Right lobe of liver (tissue), 4 donors: ENCODE results near the gene FAM229A.

Experiments
- POLR2A ChIP-seq: fragments of 450-650 bp; IDR thresholded peaks from one replicate; pipeline ENCODE4 v1.6.1; 2017; ENCODE audit warnings: antibody characterized with exemption, mild to moderate bottlenecking
- TF ChIP-seq, protein P1 (sequence below), 4 donors: fragments of 200-600 bp in 3 of 4; fragments of 450-650 bp in 1 of 4; IDR thresholded peaks; one replicate each; pipeline versions ENCODE4 v1.5.1 to v1.8.0; 2016 to 2022; ENCODE audit warnings: antibody characterized with exemption in 4 of 4, mild to moderate bottlenecking in 2 of 4
- donor health status: DM: no; HTN: no; CAD: no.
- donor health status: DM: no; HTN: no; CAD: no.
- donor health status: DM: no; HTN: yes; CAD: no.

DNA sequence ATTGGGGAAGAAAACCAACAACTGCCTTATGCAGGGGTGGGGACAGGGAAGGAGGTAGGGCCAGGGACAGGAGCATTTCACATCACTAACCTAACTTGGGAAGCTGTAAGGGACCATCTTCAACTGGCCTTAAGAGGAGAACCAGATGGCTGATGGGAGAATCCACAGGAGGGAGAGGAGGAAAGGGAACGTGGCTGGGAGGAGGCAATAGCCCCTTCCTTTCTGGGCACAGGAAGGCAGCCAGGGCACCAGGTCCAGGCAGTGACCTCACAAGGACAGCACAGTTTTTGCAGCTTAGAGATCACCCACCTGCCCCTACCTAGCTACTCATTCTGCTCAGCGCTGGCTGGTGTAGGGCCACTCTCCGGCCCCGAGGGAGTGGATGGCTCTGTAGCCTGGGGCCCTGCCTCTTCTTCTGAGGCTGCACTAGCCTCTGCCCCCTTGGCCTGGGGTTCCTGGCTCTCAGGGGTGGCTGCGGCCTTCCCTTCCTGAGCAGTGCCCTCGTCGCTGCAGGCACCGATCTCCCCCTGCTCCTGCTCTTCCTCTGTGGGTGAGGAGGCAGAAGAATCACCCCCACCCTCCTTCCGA, 27.9 kb downstream of the FAM229A start:
- TF ChIP-seq, protein P1, sequence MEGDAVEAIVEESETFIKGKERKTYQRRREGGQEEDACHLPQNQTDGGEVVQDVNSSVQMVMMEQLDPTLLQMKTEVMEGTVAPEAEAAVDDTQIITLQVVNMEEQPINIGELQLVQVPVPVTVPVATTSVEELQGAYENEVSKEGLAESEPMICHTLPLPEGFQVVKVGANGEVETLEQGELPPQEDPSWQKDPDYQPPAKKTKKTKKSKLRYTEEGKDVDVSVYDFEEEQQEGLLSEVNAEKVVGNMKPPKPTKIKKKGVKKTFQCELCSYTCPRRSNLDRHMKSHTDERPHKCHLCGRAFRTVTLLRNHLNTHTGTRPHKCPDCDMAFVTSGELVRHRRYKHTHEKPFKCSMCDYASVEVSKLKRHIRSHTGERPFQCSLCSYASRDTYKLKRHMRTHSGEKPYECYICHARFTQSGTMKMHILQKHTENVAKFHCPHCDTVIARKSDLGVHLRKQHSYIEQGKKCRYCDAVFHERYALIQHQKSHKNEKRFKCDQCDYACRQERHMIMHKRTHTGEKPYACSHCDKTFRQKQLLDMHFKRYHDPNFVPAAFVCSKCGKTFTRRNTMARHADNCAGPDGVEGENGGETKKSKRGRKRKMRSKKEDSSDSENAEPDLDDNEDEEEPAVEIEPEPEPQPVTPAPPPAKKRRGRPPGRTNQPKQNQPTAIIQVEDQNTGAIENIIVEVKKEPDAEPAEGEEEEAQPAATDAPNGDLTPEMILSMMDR (IDR thresholded peaks at IDR 0.05) = no peak
- TF ChIP-seq POLR2A = no peak
